ENCODE data around the gene MLST8. TPM values are rescaled to one million over a fixed set of nuclear protein-coding genes. Genes with fewer than 3 reads are reported as not detected.

The MLST8 gene
- total RNA-seq, 1 experiment from 2014 or later, result 58.7 TPM

GRCh38 chr16:2191446-2191706 lies 13.9 kb upstream of the MLST8 start:
- Histone ChIP-seq H3K9me3 (ENCODE audit: control insufficient read depth in 1 of 2, insufficient read depth in 1 of 2, low read depth in 1 of 2, low read length in 2 of 2) (no peaks in the 10 kb centered on the region), H3K36me3 (ENCODE audit: control insufficient read depth in 1 of 2, insufficient read depth in 2 of 2, low read length in 2 of 2) (no peaks in the 10 kb centered on the region), H3K4me1 (ENCODE audit: control insufficient read depth in 1 of 2, insufficient read depth in 2 of 2, low read length in 2 of 2) (peaks cover 5 to 19% of the 10 kb centered on the region in 2 experiments), H3K4me2 (ENCODE audit: low read length) (no peak overlapping the region), H3K9ac (ENCODE audit: low read length) (no peak overlapping the region), H2AFZ (ENCODE audit: low read depth, low read length, poor library complexity, severe bottlenecking) (no peak overlapping the region), H3K79me2 (ENCODE audit: insufficient read depth, low read length) (no peaks in the 10 kb centered on the region), H3K27ac (ENCODE audit: low read depth, low read length) (no peak overlapping the region), H3K27me3 (ENCODE audit: insufficient read depth, low read length) (no peaks in the 10 kb centered on the region), H4K20me1 (ENCODE audit: insufficient read depth) (no peaks in the 10 kb centered on the region), H3K9me2 (ENCODE audit: insufficient read depth) (no peaks in the 10 kb centered on the region), H3K4me3 (replicated peaks in 1 of 2; ENCODE audit: low read depth in 1 of 2, low read length in 2 of 2) (no peak overlapping the region)
- BruUV-seq (replicated peaks), result no TSS peak
- no peak for DNase-seq (ENCODE audit: low read depth, low spot score)
- CTCF ChIA-PET, result no interaction called here
- intact Hi-C loops (cut with micrococcal nuclease), result loop anchor here (10.0 kb wide), 1 partner anchor 313 kb away; no protein-coding TSS in a partner anchor
- RAD21 ChIA-PET (ENCODE audit: low non-redundant PET in 1 of 2, low total read pairs in 2 of 2, uncharacterized antibody in 2 of 2, unreplicated experiment in 2 of 2), result no interaction called here
- POLR2A ChIA-PET, result no interaction called here
- ATAC-seq, result no peak
- TF ChIP-seq CBX3 (IDR thresholded peaks at IDR 0.05; ENCODE audit: low read depth), result no peak
- TF ChIP-seq CEBPB (IDR thresholded peaks at IDR 0.05; ENCODE audit: low read depth), result no peak
- no peak for TF ChIP-seq EZH2phosphoT487 (IDR thresholded peaks at IDR 0.05; ENCODE audit: borderline replicate concordance)
- TF ChIP-seq POLR2AphosphoS5 (IDR thresholded peaks at IDR 0.05; ENCODE audit: low read depth, low read length), result no peak
- no peak for TF ChIP-seq POLR2A (IDR thresholded peaks at IDR 0.05; ENCODE audit: borderline replicate concordance, extremely low read depth, insufficient read depth, insufficient read length)
- no peak for TF ChIP-seq RAD21 (IDR thresholded peaks at IDR 0.05; ENCODE audit: low read depth)
- no peak for TF ChIP-seq ZFX (IDR thresholded peaks at IDR 0.05)
- TF ChIP-seq SRF (IDR thresholded peaks at IDR 0.05; ENCODE audit: low read depth), result no peak
- no peak for TF ChIP-seq EZH2 (IDR thresholded peaks at IDR 0.05)
- TF ChIP-seq MAX (IDR thresholded peaks at IDR 0.05), result no peak
- TF ChIP-seq YY1 (IDR thresholded peaks at IDR 0.05; ENCODE audit: extremely low read depth, insufficient replicate concordance, low read depth, low read length), result no peak
- TF ChIP-seq SIN3A (IDR thresholded peaks at IDR 0.05; ENCODE audit: low read depth), result no peak
- no peak for TF ChIP-seq SP1 (IDR thresholded peaks at IDR 0.05; ENCODE audit: low read depth)
- TF ChIP-seq EGR1 (IDR thresholded peaks at IDR 0.05; ENCODE audit: low read depth), result no peak
- no peak for TF ChIP-seq ZNF274 (IDR thresholded peaks at IDR 0.05; ENCODE audit: low read depth, low read length)
